Right lobe of liver (tissue), 6 donors: ENCODE data around the gene CSPG5. TPM values are rescaled to one million over a fixed set of nuclear protein-coding genes. Genes with fewer than 3 reads are reported as not detected.

Experiments
- ATAC-seq, 4 donors: fragments of 200-7000 bp; cut with Tn5 transposase; one replicate each; pipeline ENCODE4 v1.9.1; 2020; ENCODE audit warnings: mild to moderate bottlenecking in 4 of 4, moderate library complexity in 4 of 4
- DNase-seq, 3 donors: peaks; one replicate each; pipeline ENCODE4 v3.0.0-alpha.2; 2020
- H3K27ac ChIP-seq, 3 donors: fragments of 200-600 bp; one replicate each; pipeline ENCODE4 v1.8.0; 2022
- H3K27me3 ChIP-seq, 2 donors: fragments of 200-600 bp; one replicate each; pipeline ENCODE4 v1.8.0; 2022
- H3K36me3 ChIP-seq, 4 donors: fragments of 200-600 bp; sonication (generic) in 1 of 4; one replicate each; pipeline versions ENCODE4 v1.5.1 to v1.8.0; 2017 to 2022; ENCODE audit warnings: control low read depth in 1 of 4
- H3K4me1 ChIP-seq, 4 donors: fragments of 200-600 bp; sonication (generic) in 1 of 4; one replicate each; pipeline versions ENCODE4 v1.5.1 to v1.8.0; 2017 to 2022; ENCODE audit warnings: control low read depth in 1 of 4
- H3K4me3 ChIP-seq, 3 donors: fragments of 200-600 bp; one replicate each; pipeline ENCODE4 v1.8.0; 2022
- H3K9me3 ChIP-seq, 4 donors: fragments of 200-600 bp; sonication (generic) in 1 of 4; one replicate each; pipeline versions ENCODE4 v1.5.1 to v1.8.0; 2017 to 2022; ENCODE audit warnings: control low read depth in 1 of 4
- POLR2A ChIP-seq: fragments of 450-650 bp; IDR thresholded peaks from one replicate; pipeline ENCODE4 v1.6.1; 2017; ENCODE audit warnings: antibody characterized with exemption, mild to moderate bottlenecking
- WGBS: methylation state at CpG from one replicate; pipeline ENCODE4 v1.1.6; 2018; ENCODE audit warnings: low coverage, low lambda C conversion rate; ENCODE audit not compliant: insufficient coverage; ENCODE audit errors: missing lambda C conversion rate; 5-methylcytosine and 5-hydroxymethylcytosine counted together
- intact Hi-C, 2 donors: fragments of 100-400 bp; cut with DNase I; formaldehyde crosslinking; loops; one replicate each; pipeline versions ENCODE4 v1.11.2 to v1.14.1; 2022
- total RNA-seq, 6 experiments: library from RNA; depleted of rRNA in 2 of 6; stranded (reverse); fragments of >200 nt in 2 of 6; fragmentation: NEBNext Ultra II Directional in 3 of 6; extraction: Animal tissue kit (Norgen Biotek cat#: 25700) in 3 of 6; gene quantifications; one replicate each; pipeline versions ENCODE4 v1.1.0 to v1.2.4, GENCODE V29; 2016 to 2023
- TF ChIP-seq, protein P1 (sequence below), 4 donors: fragments of 200-600 bp in 3 of 4; fragments of 450-650 bp in 1 of 4; IDR thresholded peaks; one replicate each; pipeline versions ENCODE4 v1.5.1 to v1.8.0; 2016 to 2022; ENCODE audit warnings: antibody characterized with exemption in 4 of 4, mild to moderate bottlenecking in 2 of 4
- donor health status: DM: no; HTN: yes; CAD: no.
- donor health status: DM: no; HTN: no; CAD: no.
- donor health status: DM: no; HTN: no; CAD: no.
- donor health status: DM: no; HTN: yes; CAD: no.
- donor health status: DM: no; HTN: yes; CAD: no.

Gene CSPG5
- total RNA-seq, 6 experiments from 2014 or later: 0.18 to 0.39 (median 0.25) TPM; not detected in 1

DNA sequence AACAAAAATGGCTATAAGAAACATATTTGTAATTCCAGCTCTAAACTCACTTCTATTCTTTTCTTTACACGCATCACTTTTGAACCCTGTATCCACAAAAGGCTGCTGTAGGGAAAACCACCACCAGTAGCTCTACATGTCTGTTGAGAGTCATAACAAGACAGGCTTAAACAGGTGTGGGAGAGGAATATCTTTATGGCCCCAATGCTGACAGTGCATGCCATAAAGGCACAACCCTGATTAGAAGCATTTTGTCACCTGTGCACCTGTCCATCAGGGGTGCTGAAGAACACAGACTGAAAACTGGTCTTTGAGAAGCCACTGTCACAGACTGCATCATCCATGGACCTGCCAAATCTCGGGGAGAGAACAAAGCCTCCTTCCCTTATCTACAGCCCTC is 11.6 kb upstream of the CSPG5 start:
- peaks cover 0 to 46% (median 17%) of the 10 kb centered on the region in 4 donors for H3K36me3 ChIP-seq
- 91% methylated on average over 2 of the region's 2 CpGs for WGBS
- DNase-seq: no peak
- H3K27ac ChIP-seq: no peak overlapping the region
- H3K4me3 ChIP-seq: no peak overlapping the region
- no peaks in the 10 kb centered on the region for H3K4me1 ChIP-seq
- intact Hi-C loops: no loop called here
- no peak for ATAC-seq
- H3K27me3 ChIP-seq: no peaks in the 10 kb centered on the region
- TF ChIP-seq POLR2A: no peak
- TF ChIP-seq, protein P1, sequence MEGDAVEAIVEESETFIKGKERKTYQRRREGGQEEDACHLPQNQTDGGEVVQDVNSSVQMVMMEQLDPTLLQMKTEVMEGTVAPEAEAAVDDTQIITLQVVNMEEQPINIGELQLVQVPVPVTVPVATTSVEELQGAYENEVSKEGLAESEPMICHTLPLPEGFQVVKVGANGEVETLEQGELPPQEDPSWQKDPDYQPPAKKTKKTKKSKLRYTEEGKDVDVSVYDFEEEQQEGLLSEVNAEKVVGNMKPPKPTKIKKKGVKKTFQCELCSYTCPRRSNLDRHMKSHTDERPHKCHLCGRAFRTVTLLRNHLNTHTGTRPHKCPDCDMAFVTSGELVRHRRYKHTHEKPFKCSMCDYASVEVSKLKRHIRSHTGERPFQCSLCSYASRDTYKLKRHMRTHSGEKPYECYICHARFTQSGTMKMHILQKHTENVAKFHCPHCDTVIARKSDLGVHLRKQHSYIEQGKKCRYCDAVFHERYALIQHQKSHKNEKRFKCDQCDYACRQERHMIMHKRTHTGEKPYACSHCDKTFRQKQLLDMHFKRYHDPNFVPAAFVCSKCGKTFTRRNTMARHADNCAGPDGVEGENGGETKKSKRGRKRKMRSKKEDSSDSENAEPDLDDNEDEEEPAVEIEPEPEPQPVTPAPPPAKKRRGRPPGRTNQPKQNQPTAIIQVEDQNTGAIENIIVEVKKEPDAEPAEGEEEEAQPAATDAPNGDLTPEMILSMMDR (IDR thresholded peaks at IDR 0.05): no peak
- no peaks in the 10 kb centered on the region for H3K9me3 ChIP-seq

DNA sequence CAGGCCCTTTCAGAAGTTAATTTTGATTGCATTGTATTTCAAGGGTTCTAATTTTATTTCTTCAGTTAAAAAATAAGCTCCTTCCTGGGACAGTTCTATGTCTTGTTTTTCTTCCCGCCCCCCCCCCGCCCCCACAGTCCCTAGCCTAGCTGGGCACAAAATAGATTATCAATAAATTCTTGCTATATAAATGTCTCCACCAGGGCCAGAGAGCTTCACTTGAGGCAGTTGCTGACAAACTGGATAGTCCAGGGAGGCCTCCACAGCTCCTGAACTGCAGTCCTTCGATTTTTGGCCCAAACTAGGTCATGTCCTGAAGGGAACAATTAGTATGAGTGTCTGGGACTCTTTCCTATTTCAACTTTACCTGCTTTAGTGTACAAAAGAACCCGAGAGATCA is 9.9 kb upstream of the CSPG5 start:
- no peak for DNase-seq
- Histone ChIP-seq H3K9me3 (no peaks in the 10 kb centered on the region), H3K36me3 (peaks cover 0 to 46% (median 17%) of the 10 kb centered on the region in 4 donors), H3K4me1 (no peaks in the 10 kb centered on the region), H3K27ac (no peak overlapping the region), H3K4me3 (no peak overlapping the region), H3K27me3 (no peaks in the 10 kb centered on the region)
- no peak for ATAC-seq
- 91% methylated on average over 4 of the region's 4 CpGs for WGBS
- TF ChIP-seq, protein P1 (IDR thresholded peaks at IDR 0.05): no peak
- TF ChIP-seq POLR2A: no peak
- intact Hi-C loops: no loop called here

DNA sequence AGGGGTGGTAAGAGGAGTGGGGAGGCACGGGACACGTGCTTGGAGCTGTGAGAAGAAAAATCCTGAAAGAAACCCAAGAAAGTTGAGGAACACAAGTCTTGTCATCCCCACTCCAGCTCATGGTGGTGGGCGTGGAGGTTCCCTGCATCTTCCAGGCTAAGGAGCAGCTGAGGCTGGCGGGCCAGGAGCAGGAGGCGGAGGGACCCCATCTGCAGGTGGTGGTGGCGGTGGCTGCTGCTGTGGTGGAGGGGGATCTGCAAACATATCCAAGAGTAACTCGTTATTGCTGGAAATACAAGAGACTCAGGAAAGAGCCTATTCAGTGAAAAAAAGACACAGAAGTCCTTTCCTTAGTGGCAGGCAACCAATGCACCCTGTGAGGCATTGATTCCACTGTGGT is 9.4 kb upstream of the CSPG5 start:
- DNase-seq: no peak
- ATAC-seq: no peak
- intact Hi-C loops: no loop called here
- Histone ChIP-seq H3K27ac (no peak overlapping the region), H3K36me3 (peaks cover 0 to 46% (median 17%) of the 10 kb centered on the region in 4 donors), H3K27me3 (no peaks in the 10 kb centered on the region), H3K9me3 (no peaks in the 10 kb centered on the region), H3K4me3 (no peak overlapping the region), H3K4me1 (no peaks in the 10 kb centered on the region)
- TF ChIP-seq, protein P1 (IDR thresholded peaks at IDR 0.05): no peak
- no peak for TF ChIP-seq POLR2A
- 90% methylated on average over 2 of the region's 7 CpGs for WGBS

DNA sequence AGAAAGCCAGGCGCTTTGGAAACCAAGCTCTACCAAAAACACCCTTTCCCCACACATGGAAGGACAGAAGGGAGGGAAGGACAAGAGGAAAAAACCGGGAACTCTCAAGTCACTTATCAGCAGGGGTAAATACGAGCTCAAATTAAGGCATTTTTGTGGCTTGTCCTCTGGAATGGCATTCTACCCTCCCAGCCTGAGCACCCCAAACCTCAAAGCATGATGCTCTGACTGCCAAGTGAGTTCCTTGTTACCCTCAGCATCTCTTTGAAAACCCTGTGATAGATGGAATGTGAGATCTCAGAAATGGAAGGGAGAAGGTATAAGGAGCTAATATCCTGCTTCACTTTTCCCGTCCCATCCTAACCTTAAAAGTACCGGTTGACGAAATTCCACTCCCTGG is 8.1 kb upstream of the CSPG5 start:
- intact Hi-C loops: no loop called here
- no peaks in the 10 kb centered on the region for H3K4me1 ChIP-seq
- DNase-seq: no peak
- H3K27me3 ChIP-seq: no peaks in the 10 kb centered on the region
- 94% methylated on average over 6 of the region's 6 CpGs for WGBS
- TF ChIP-seq POLR2A: no peak
- TF ChIP-seq, protein P1 (IDR thresholded peaks at IDR 0.05): no peak
- H3K9me3 ChIP-seq: no peaks in the 10 kb centered on the region
- H3K27ac ChIP-seq: no peak overlapping the region
- peaks cover 0 to 44% (median 17%) of the 10 kb centered on the region in 4 donors for H3K36me3 ChIP-seq
- no peak overlapping the region for H3K4me3 ChIP-seq
- ATAC-seq: no peak
